HUES64 (cell line): ENCODE data around the gene PRDM7.

Source experiments
- H3K27ac ChIP-seq: 2 replicates; pipeline ENCODE4 v1.7.0; 2013; ENCODE audit warnings: low read depth, low read length, inconsistent platforms
- H3K27me3 ChIP-seq: 2 replicates; pipeline ENCODE4 v1.6.1; 2013; ENCODE audit warnings: mild to moderate bottlenecking, low read length; ENCODE audit not compliant: insufficient read depth
- H3K36me3 ChIP-seq: 2 replicates; pipeline ENCODE4 v1.6.1; 2013; ENCODE audit warnings: mild to moderate bottlenecking, low read length; ENCODE audit not compliant: insufficient read depth
- H3K4me1 ChIP-seq: 2 replicates; pipeline ENCODE4 v1.6.1; 2013; ENCODE audit warnings: mild to moderate bottlenecking, low read length, moderate library complexity; ENCODE audit not compliant: insufficient read depth
- H3K4me3 ChIP-seq: 2 replicates; pipeline ENCODE4 v1.5.1; 2013; ENCODE audit warnings: mild to moderate bottlenecking, low read length, moderate library complexity
- H3K9ac ChIP-seq: 2 replicates; pipeline ENCODE4 v1.6.1; 2013; ENCODE audit warnings: mild to moderate bottlenecking, low read depth, low read length
- H3K9me3 ChIP-seq: 2 replicates; pipeline ENCODE4 v1.6.1; 2013; ENCODE audit warnings: low read depth, low read length; ENCODE audit not compliant: insufficient read depth
- WGBS: fragments of 150-250, 120-280 bp; methylation state at CpG from one replicate; pipeline ENCODE4 v1.1.7; 2013; ENCODE audit warnings: missing lambda C conversion rate; 5-methylcytosine and 5-hydroxymethylcytosine counted together

PRDM7 gene

GRCh38 chr16:90020260-90020837 is 56.8 kb downstream of the PRDM7 start:
- Histone ChIP-seq H3K36me3 (peaks cover 7% of the 10 kb centered on the region), H3K27ac (peak overlapping the region; percentile 90), H3K4me1 (peaks cover 33% of the 10 kb centered on the region), H3K9me3 (no peaks in the 10 kb centered on the region), H3K9ac (peak overlapping the region; percentile 88), H3K4me3 (peak overlapping the region; percentile 75), H3K27me3 (no peaks in the 10 kb centered on the region)
- WGBS, result 17% methylated on average over 9 of the region's 9 CpGs

- H3K4me3 ChIP-seq, result peak overlapping the region; percentile 75
- peak overlapping the region; percentile 88 for H3K9ac ChIP-seq
- WGBS, result 2% methylated on average over 57 of the region's 57 CpGs
- peaks cover 12% of the 10 kb centered on the region for H3K36me3 ChIP-seq
- peaks cover 33% of the 10 kb centered on the region for H3K4me1 ChIP-seq
- H3K9me3 ChIP-seq, result no peaks in the 10 kb centered on the region
- no peaks in the 10 kb centered on the region for H3K27me3 ChIP-seq
- H3K27ac ChIP-seq, result peak overlapping the region; percentile 90
These were observed 57.4 kb downstream of the PRDM7 start for GRCh38 chr16:90019543-90020259.

- Histone ChIP-seq H3K36me3 (peaks cover 12% of the 10 kb centered on the region), H3K27ac (peak within 1 kb of the TSS; percentile 90), H3K4me3 (peak within 1 kb of the TSS; percentile 75), H3K4me1 (peaks cover 33% of the 10 kb centered on the region), H3K27me3 (no peaks in the 10 kb centered on the region), H3K9me3 (no peaks in the 10 kb centered on the region), H3K9ac (peak within 1 kb of the TSS; percentile 88)
- 1% methylated on average over 103 of the region's 103 CpGs for WGBS
These were observed 58.2 kb downstream of the PRDM7 start, which contains the start of gene DBNDD1 for GRCh38 chr16:90018652-90019542. DBNDD1 (minus strand) TSS chr16:90019456; CDS start chr16:90019341, 115 bp downstream.

- WGBS, result 17% methylated on average over 7 of the region's 7 CpGs
- peak overlapping the region; percentile 71 for H3K9ac ChIP-seq
- H3K27me3 ChIP-seq, result no peaks in the 10 kb centered on the region
- peaks cover 32% of the 10 kb centered on the region for H3K4me1 ChIP-seq
- peak overlapping the region; percentile 62 for H3K27ac ChIP-seq
- peak overlapping the region; percentile 75 for H3K4me3 ChIP-seq
- H3K36me3 ChIP-seq, result peaks cover 12% of the 10 kb centered on the region
- H3K9me3 ChIP-seq, result no peaks in the 10 kb centered on the region
These were observed 58.9 kb downstream of the PRDM7 start for GRCh38 chr16:90018297-90018651.

- Histone ChIP-seq H3K36me3 (peaks cover 13% of the 10 kb centered on the region), H3K9me3 (no peaks in the 10 kb centered on the region), H3K4me3 (no peak overlapping the region), H3K9ac (no peak overlapping the region), H3K4me1 (peaks cover 21% of the 10 kb centered on the region), H3K27me3 (no peaks in the 10 kb centered on the region), H3K27ac (no peak overlapping the region)
- 93% methylated on average over 11 of the region's 11 CpGs for WGBS
These were observed 60.7 kb downstream of the PRDM7 start for GRCh38 chr16:90016339-90016950.

- H3K4me1 ChIP-seq, result peaks cover 14% of the 10 kb centered on the region
- H3K9me3 ChIP-seq, result no peaks in the 10 kb centered on the region
- peaks cover 14% of the 10 kb centered on the region for H3K36me3 ChIP-seq
- no peak overlapping the region for H3K4me3 ChIP-seq
- H3K27me3 ChIP-seq, result no peaks in the 10 kb centered on the region
- H3K9ac ChIP-seq, result no peak overlapping the region
- WGBS, result 94% methylated on average over 19 of the region's 19 CpGs
- H3K27ac ChIP-seq, result no peak overlapping the region
These were observed 61.4 kb downstream of the PRDM7 start for GRCh38 chr16:90015586-90016338.

- Histone ChIP-seq H3K27ac (no peak overlapping the region), H3K36me3 (peaks cover 18% of the 10 kb centered on the region), H3K4me1 (peaks cover 4% of the 10 kb centered on the region; the same call in 1 of the 2 replicates), H3K9ac (no peak overlapping the region), H3K9me3 (no peaks in the 10 kb centered on the region), H3K27me3 (no peaks in the 10 kb centered on the region), H3K4me3 (no peak overlapping the region)
- WGBS, result 80% methylated on average over 11 of the region's 13 CpGs
These were observed 64.0 kb downstream of the PRDM7 start for GRCh38 chr16:90012991-90013745.

GRCh38 chr16:90011908-90012501 is 65.1 kb downstream of the PRDM7 start:
- H3K27me3 ChIP-seq, result no peaks in the 10 kb centered on the region

GRCh38 chr16:90011508-90011819 is 65.7 kb downstream of the PRDM7 start:
- H3K4me1 ChIP-seq, result no peaks in the 10 kb centered on the region
- H3K36me3 ChIP-seq, result peaks cover 25% of the 10 kb centered on the region
- H3K27me3 ChIP-seq, result no peaks in the 10 kb centered on the region
- 84% methylated on average over 11 of the region's 11 CpGs for WGBS
- no peak overlapping the region for H3K27ac ChIP-seq
- H3K9ac ChIP-seq, result no peak overlapping the region
- H3K9me3 ChIP-seq, result no peaks in the 10 kb centered on the region
- no peak overlapping the region for H3K4me3 ChIP-seq

More at GRCh38 chr16:90011908-90012501, 65.1 kb downstream of the PRDM7 start:
- Histone ChIP-seq H3K27ac (no peak overlapping the region), H3K4me1 (no peaks in the 10 kb centered on the region), H3K36me3 (peaks cover 23% of the 10 kb centered on the region), H3K9me3 (no peaks in the 10 kb centered on the region), H3K4me3 (no peak overlapping the region), H3K9ac (no peak overlapping the region)
- 90% methylated on average over 12 of the region's 12 CpGs for WGBS
